ENCODE data around the gene DSN1. TPM values are rescaled to one million over a fixed set of nuclear protein-coding genes. Genes with fewer than 3 reads are reported as not detected.
A peak's percentile ranks its signal among the peaks of the same experiment; 100 is the strongest.

Gene DSN1
- total and polyA plus RNA-seq, 9 of the 15 experiments (the other 6 are each of a cell fraction or from before 2014, with no cell fraction given), result 23.3 to 45.3 (median 31.1) TPM

DNA sequence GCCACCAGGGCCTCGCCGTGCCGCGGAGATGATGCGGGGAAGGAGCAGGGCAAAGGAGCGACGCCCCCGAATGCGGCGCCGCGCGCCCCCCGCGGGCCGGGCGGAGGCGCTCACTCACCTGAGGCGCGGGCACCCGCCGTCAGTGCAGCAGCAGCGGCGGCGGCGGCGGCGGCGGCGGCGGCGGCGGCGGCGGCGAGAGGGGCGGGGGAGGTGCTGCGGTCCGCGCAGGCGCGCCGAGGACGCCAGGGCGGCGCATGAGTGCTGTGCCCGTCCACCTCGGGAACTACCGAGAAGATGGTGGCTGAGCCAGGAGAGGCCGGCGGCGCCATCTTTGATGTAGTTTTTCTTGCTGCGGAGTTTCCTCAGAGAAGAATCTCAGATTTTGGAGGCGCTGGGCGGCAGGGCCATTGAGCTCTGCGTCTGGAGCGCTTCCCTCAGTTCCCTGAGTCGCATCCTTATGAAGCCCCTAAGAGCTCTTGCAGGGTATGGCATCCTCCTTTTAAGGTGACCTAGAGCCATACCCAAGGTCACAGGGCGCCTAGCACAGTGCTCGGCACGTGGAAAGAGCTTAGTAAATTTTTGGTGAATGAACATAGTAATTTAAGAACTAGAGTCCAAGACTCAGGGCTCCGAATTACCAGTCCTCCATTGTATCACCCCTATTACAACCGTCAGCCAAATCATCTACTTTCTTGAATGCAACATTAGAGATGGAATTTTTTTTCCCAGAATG lies 27.5 kb downstream of the DSN1 start, which contains the start of gene NDRG3 (continued):
- TF ChIP-seq, protein P1, sequence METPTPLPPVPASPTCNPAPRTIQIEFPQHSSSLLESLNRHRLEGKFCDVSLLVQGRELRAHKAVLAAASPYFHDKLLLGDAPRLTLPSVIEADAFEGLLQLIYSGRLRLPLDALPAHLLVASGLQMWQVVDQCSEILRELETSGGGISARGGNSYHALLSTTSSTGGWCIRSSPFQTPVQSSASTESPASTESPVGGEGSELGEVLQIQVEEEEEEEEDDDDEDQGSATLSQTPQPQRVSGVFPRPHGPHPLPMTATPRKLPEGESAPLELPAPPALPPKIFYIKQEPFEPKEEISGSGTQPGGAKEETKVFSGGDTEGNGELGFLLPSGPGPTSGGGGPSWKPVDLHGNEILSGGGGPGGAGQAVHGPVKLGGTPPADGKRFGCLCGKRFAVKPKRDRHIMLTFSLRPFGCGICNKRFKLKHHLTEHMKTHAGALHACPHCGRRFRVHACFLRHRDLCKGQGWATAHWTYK (CRISPR knock-in tag; IDR thresholded peaks at IDR 0.05), result no peak
- TF ChIP-seq ZNF766 (CRISPR knock-in tag; conservative IDR thresholded peaks at IDR 0.05) (peak; percentile 85), RBM22 (IDR thresholded peaks at IDR 0.05; ENCODE audit: low read depth, low read length, poor library complexity, severe bottlenecking) (no peak), ZNF79 (CRISPR knock-in tag; IDR thresholded peaks at IDR 0.05; ENCODE audit: low read depth) (no peak), FOXJ2 (tag; IDR thresholded peaks at IDR 0.05) (no peak), MCM2 (IDR thresholded peaks at IDR 0.05; ENCODE audit: low read depth) (no peak), BCL6 (CRISPR knock-in tag; IDR thresholded peaks at IDR 0.05) (no peak), ZBTB17 (CRISPR knock-in tag; IDR thresholded peaks at IDR 0.05) (no peak), MTA1 (IDR thresholded peaks at IDR 0.05; ENCODE audit: borderline replicate concordance) (no peak), SOX6 (IDR thresholded peaks at IDR 0.05) (no peak)
- TF ChIP-seq, protein P2, sequence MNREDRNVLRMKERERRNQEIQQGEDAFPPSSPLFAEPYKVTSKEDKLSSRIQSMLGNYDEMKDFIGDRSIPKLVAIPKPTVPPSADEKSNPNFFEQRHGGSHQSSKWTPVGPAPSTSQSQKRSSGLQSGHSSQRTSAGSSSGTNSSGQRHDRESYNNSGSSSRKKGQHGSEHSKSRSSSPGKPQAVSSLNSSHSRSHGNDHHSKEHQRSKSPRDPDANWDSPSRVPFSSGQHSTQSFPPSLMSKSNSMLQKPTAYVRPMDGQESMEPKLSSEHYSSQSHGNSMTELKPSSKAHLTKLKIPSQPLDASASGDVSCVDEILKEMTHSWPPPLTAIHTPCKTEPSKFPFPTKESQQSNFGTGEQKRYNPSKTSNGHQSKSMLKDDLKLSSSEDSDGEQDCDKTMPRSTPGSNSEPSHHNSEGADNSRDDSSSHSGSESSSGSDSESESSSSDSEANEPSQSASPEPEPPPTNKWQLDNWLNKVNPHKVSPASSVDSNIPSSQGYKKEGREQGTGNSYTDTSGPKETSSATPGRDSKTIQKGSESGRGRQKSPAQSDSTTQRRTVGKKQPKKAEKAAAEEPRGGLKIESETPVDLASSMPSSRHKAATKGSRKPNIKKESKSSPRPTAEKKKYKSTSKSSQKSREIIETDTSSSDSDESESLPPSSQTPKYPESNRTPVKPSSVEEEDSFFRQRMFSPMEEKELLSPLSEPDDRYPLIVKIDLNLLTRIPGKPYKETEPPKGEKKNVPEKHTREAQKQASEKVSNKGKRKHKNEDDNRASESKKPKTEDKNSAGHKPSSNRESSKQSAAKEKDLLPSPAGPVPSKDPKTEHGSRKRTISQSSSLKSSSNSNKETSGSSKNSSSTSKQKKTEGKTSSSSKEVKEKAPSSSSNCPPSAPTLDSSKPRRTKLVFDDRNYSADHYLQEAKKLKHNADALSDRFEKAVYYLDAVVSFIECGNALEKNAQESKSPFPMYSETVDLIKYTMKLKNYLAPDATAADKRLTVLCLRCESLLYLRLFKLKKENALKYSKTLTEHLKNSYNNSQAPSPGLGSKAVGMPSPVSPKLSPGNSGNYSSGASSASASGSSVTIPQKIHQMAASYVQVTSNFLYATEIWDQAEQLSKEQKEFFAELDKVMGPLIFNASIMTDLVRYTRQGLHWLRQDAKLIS (CRISPR knock-in tag; IDR thresholded peaks at IDR 0.05), result no peak
- TF ChIP-seq, protein P3, sequence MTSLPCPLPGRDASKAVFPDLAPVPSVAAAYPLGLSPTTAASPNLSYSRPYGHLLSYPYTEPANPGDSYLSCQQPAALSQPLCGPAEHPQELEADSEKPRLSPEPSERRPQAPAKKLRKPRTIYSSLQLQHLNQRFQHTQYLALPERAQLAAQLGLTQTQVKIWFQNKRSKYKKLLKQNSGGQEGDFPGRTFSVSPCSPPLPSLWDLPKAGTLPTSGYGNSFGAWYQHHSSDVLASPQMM (CRISPR knock-in tag; IDR thresholded peaks at IDR 0.05), result no peak
- TF ChIP-seq, protein P4, sequence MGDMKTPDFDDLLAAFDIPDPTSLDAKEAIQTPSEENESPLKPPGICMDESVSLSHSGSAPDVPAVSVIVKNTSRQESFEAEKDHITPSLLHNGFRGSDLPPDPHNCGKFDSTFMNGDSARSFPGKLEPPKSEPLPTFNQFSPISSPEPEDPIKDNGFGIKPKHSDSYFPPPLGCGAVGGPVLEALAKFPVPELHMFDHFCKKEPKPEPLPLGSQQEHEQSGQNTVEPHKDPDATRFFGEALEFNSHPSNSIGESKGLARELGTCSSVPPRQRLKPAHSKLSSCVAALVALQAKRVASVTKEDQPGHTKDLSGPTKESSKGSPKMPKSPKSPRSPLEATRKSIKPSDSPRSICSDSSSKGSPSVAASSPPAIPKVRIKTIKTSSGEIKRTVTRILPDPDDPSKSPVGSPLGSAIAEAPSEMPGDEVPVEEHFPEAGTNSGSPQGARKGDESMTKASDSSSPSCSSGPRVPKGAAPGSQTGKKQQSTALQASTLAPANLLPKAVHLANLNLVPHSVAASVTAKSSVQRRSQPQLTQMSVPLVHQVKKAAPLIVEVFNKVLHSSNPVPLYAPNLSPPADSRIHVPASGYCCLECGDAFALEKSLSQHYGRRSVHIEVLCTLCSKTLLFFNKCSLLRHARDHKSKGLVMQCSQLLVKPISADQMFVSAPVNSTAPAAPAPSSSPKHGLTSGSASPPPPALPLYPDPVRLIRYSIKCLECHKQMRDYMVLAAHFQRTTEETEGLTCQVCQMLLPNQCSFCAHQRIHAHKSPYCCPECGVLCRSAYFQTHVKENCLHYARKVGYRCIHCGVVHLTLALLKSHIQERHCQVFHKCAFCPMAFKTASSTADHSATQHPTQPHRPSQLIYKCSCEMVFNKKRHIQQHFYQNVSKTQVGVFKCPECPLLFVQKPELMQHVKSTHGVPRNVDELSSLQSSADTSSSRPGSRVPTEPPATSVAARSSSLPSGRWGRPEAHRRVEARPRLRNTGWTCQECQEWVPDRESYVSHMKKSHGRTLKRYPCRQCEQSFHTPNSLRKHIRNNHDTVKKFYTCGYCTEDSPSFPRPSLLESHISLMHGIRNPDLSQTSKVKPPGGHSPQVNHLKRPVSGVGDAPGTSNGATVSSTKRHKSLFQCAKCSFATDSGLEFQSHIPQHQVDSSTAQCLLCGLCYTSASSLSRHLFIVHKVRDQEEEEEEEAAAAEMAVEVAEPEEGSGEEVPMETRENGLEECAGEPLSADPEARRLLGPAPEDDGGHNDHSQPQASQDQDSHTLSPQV (IDR thresholded peaks at IDR 0.05), result no peak; the same call in 1 of the 2 replicates
- TF ChIP-seq, protein P5, sequence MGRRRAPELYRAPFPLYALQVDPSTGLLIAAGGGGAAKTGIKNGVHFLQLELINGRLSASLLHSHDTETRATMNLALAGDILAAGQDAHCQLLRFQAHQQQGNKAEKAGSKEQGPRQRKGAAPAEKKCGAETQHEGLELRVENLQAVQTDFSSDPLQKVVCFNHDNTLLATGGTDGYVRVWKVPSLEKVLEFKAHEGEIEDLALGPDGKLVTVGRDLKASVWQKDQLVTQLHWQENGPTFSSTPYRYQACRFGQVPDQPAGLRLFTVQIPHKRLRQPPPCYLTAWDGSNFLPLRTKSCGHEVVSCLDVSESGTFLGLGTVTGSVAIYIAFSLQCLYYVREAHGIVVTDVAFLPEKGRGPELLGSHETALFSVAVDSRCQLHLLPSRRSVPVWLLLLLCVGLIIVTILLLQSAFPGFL (CRISPR knock-in tag; IDR thresholded peaks at IDR 0.05), result no peak
- TF ChIP-seq, protein P6, sequence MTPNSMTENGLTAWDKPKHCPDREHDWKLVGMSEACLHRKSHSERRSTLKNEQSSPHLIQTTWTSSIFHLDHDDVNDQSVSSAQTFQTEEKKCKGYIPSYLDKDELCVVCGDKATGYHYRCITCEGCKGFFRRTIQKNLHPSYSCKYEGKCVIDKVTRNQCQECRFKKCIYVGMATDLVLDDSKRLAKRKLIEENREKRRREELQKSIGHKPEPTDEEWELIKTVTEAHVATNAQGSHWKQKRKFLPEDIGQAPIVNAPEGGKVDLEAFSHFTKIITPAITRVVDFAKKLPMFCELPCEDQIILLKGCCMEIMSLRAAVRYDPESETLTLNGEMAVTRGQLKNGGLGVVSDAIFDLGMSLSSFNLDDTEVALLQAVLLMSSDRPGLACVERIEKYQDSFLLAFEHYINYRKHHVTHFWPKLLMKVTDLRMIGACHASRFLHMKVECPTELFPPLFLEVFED (CRISPR knock-in tag; conservative IDR thresholded peaks at IDR 0.05), result no peak

Data from K562 (cell line).